GM12801 (cell line): ENCODE data around the gene GALNT2.

Experiments
- CTCF ChIP-seq: IDR thresholded peaks from one replicate; pipeline ENCODE4 v1.5.1; 2011; ENCODE audit warnings: control low read depth; ENCODE audit not compliant: insufficient read length; ENCODE audit errors: extremely low read depth

GALNT2 gene

DNA sequence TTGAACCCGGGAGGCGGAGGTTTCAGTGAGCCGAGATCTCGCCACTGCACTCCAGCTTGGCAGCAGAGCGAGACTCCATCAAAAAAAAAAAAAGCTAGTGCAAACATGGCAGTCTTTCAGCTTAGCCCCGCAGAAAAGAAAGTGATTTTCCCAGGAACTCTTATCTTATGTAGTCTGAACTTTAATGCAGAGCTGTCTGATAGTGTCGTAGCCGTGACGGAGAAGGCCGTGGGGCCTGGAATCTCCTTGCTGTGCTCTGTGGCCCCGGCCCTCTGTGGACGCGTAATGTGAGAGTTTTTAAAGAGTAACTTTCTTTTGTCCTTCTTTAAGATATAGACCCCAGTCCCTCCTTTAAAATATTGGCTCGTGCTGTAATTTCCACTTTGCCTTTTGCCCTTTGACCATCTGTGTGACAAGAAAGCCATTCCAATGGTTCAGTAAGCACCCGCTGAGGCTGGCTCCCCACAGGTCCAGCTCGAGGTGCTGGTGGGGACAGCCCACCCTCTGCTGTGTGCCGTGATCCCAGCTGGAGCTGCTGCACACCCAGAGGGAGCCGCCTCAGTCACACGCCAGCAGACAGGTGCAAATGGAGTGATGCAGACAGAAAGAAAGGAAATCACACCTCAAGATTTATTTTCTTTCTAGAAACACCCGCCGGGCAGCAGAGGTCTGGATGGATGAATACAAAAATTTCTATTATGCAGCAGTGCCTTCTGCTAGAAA is 195.1 kb downstream of the GALNT2 start:
- TF ChIP-seq CTCF: no peak

DNA sequence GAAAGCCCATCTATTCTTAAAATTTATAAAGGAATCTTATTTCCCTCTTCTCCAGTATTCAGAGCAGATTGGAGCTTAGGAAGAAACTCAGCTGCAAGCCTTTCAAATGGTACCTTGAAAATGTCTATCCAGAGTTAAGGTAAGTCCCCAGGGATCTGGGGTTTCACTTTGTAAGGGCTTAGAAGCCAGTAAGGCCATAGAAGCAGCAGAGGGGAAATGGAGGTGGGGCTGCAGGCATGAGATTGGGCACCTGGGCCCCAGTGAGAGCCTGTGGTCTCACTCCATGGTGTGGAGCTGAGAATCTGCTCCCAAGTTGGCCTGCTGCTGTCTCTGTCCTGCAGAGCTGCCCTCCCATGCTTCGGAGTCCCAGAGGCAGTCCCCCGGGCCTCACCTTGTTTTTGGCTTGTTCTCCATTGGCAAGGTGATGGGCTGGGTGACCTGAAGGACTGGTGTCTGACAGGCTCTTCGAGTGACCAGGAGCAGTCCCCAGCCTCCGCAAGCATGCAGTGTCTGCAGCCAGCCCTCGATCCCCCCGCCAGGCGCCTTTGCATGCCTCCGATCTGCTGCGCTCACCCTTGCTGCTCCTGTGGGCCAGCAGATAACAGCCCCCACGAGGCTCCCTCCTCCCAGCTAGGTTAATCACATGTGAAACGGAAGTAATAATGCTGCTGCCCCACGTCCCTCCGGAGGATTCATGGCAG is 196.0 kb downstream of the GALNT2 start:
- no peak for TF ChIP-seq CTCF

GRCh38 chr1:230263568-230264195 is 196.6 kb downstream of the GALNT2 start:
- TF ChIP-seq CTCF: no peak

GRCh38 chr1:230264342-230264741 is 197.3 kb downstream of the GALNT2 start:
- no peak for TF ChIP-seq CTCF

GRCh38 chr1:230265200-230266115 is 198.4 kb downstream of the GALNT2 start:
- TF ChIP-seq CTCF: no peak

GRCh38 chr1:230266456-230266855 is 199.4 kb downstream of the GALNT2 start:
- no peak for TF ChIP-seq CTCF
